Transverse colon (tissue), 4 donors: ENCODE results near the gene KRT33B. TPM values are rescaled to one million over a fixed set of nuclear protein-coding genes. Genes with fewer than 3 reads are reported as not detected.
"Not testable (repeated sequence)": the region's sequence is repeated elsewhere in the genome, so short reads cannot be mapped to it uniquely, and the experiment has no call there.

Experiments used
- DNase-seq: peaks from one replicate; pipeline ENCODE4 v3.0.0-alpha.2; 2019
- H3K27ac ChIP-seq, 4 donors: fragments of 200-600 bp; sonication (generic); 2 replicates each; pipeline ENCODE4 v1.5.1; 2016 to 2018; ENCODE audit warnings: inconsistent platforms in 4 of 4
- H3K27me3 ChIP-seq: fragments of 200-600 bp; sonication (generic); 2 replicates; pipeline ENCODE4 v1.5.1; 2017; ENCODE audit warnings: inconsistent platforms
- H3K36me3 ChIP-seq, 4 donors: fragments of 200-600 bp; sonication (generic); 2 replicates each; pipeline ENCODE4 v1.5.1; 2017 to 2019; ENCODE audit warnings: inconsistent platforms in 4 of 4
- H3K4me1 ChIP-seq, 4 donors: fragments of 200-600 bp; sonication (generic); 2 replicates each; pipeline ENCODE4 v1.5.1; 2017 to 2020; ENCODE audit warnings: inconsistent platforms in 4 of 4
- H3K4me3 ChIP-seq, 4 donors: fragments of 200-600 bp; sonication (generic); 1 replicate in 1 of 4; 2 replicates in 3 of 4; pipeline versions ENCODE4 v1.5.1 to v1.6.1; 2017 to 2019; ENCODE audit warnings: inconsistent platforms in 4 of 4
- H3K9me3 ChIP-seq, 2 donors: fragments of 200-600 bp; sonication (generic); 2 replicates each; pipeline ENCODE4 v1.5.1; 2017 to 2019; ENCODE audit warnings: inconsistent platforms in 2 of 2
- EP300 ChIP-seq: sonication (generic); formaldehyde crosslinking; IDR thresholded peaks from one replicate; pipeline ENCODE4 v1.6.1; 2017; ENCODE audit warnings: antibody characterized with exemption, low read depth
- POLR2A ChIP-seq: fragments of 450-650 bp; IDR thresholded peaks from one replicate; pipeline ENCODE4 v1.6.1; 2016; ENCODE audit warnings: antibody characterized with exemption, mild to moderate bottlenecking, moderate library complexity
- POLR2AphosphoS5 ChIP-seq, 3 donors: sonication (generic); formaldehyde crosslinking; IDR thresholded peaks; one replicate each; pipeline ENCODE4 v1.6.1; 2016; ENCODE audit warnings: antibody characterized with exemption in 3 of 3
- WGBS, 2 donors: methylation state at CpG; one replicate each; pipeline ENCODE4 v1.1.5; 2018; ENCODE audit warnings: low coverage in 1 of 2; 5-methylcytosine and 5-hydroxymethylcytosine counted together
- in situ Hi-C, 4 donors: fragments of 200-750 bp; cut with MboI; loops; one replicate each; pipeline versions ENCODE4 v1.15.0 to v1.15.1; 2017; ENCODE audit warnings: low sequenced_read_pairs in 3 of 4, low pct_ligation_motif_present in 1 of 4, low pct_unique_long_range_greater_than_20kb in 1 of 4
- intact Hi-C: fragments of 100-400 bp; cut with DNase I; formaldehyde crosslinking; loops from one replicate; pipeline ENCODE4 v1.15.1; 2023; ENCODE audit warnings: low total_unique reads
- total RNA-seq, 4 donors: library from RNA; depleted of rRNA; stranded (reverse); fragments of >200 nt; gene quantifications; one replicate each; pipeline ENCODE4 v1.1.0, GENCODE V29; 2016
- TF ChIP-seq, protein P1 (sequence below), 5 experiments: fragments of 200-600 bp in 3 of 5; fragments of 450-650 bp in 2 of 5; sonication (generic) in 3 of 5; IDR thresholded peaks; 1 replicate in 2 of 5; 2 replicates in 3 of 5; pipeline ENCODE4 v1.5.1; 2016 to 2017; ENCODE audit warnings: antibody characterized with exemption in 5 of 5, inconsistent platforms in 3 of 5, mild to moderate bottlenecking in 2 of 5, moderate library complexity in 1 of 5

The KRT33B gene
- total RNA-seq, 4 donors from 2014 or later, result not detected

DNA sequence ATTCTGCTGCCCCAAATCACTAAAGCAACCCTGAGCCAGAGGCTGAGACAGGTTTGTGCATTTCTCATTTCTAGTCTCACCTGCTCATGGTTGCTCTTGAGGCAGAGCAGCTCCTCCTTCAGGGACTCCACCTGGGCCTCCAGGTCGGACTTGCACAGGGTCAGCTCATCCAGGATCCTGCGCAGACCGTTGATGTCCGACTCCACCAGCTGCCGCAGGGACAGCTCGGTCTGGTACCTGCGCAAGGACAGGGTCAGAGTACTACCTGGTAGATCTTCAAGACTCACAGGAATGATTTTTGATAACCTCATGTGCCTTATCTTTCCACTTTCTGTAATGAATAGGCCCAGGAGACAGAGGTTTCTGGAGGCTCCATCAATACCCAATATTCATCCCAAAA lies 26.7 kb upstream of the KRT33B start:
- no peak for DNase-seq
- WGBS, 2 donors, result 91 to 96% methylated on average over 4 to 7 of the region's 7 CpGs
- TF ChIP-seq POLR2AphosphoS5 (IDR thresholded peaks at IDR 0.05) (no peak), POLR2A (no peak), EP300 (no peak)
- TF ChIP-seq, protein P1, sequence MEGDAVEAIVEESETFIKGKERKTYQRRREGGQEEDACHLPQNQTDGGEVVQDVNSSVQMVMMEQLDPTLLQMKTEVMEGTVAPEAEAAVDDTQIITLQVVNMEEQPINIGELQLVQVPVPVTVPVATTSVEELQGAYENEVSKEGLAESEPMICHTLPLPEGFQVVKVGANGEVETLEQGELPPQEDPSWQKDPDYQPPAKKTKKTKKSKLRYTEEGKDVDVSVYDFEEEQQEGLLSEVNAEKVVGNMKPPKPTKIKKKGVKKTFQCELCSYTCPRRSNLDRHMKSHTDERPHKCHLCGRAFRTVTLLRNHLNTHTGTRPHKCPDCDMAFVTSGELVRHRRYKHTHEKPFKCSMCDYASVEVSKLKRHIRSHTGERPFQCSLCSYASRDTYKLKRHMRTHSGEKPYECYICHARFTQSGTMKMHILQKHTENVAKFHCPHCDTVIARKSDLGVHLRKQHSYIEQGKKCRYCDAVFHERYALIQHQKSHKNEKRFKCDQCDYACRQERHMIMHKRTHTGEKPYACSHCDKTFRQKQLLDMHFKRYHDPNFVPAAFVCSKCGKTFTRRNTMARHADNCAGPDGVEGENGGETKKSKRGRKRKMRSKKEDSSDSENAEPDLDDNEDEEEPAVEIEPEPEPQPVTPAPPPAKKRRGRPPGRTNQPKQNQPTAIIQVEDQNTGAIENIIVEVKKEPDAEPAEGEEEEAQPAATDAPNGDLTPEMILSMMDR (IDR thresholded peaks at IDR 0.05), result no peak
- H3K27me3 ChIP-seq, result peaks cover 5% of the 10 kb centered on the region
- in situ Hi-C loops (no loop called here), intact Hi-C loops (no loop called here)
- no peak overlapping the region for H3K27ac ChIP-seq
- no peaks in the 10 kb centered on the region for H3K4me1 ChIP-seq
- H3K36me3 ChIP-seq, result no peaks in the 10 kb centered on the region
- H3K9me3 ChIP-seq, result no peaks in the 10 kb centered on the region
- H3K4me3 ChIP-seq, result no peak overlapping the region

DNA sequence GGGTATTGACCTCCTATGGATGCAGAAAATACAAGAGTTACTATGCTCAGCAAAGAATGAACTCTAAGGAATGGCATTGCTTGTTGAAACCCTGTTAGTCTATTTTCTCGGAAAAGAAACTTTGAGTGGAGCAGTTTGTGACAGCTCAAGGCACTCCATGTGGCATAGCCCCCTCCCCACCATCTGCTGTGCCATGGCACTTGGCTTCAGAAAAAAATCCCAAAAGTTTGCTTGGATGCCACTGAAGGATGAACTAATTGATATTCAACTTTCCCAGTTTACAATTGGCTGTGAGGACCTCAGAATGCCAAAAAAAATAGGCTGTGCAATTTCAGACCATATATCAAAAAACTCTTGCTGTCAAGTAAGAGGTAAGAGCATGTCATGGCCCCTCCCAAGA lies 26.0 kb upstream of the KRT33B start:
- no peaks in the 10 kb centered on the region for H3K9me3 ChIP-seq
- TF ChIP-seq POLR2A, result no peak
- TF ChIP-seq, protein P1 (IDR thresholded peaks at IDR 0.05), result no peak
- in situ Hi-C loops, result no loop called here
- no peaks in the 10 kb centered on the region for H3K4me1 ChIP-seq
- H3K27ac ChIP-seq, result no peak overlapping the region
- no peak for DNase-seq
- no peaks in the 10 kb centered on the region for H3K36me3 ChIP-seq
- intact Hi-C loops, result no loop called here
- WGBS, 2 donors, result 89% methylated on average over 1 of the region's 1 CpG; no CpG with 5 or more reads in 1 of the 2 donors
- H3K4me3 ChIP-seq, result no peak overlapping the region
- peaks cover 10% of the 10 kb centered on the region for H3K27me3 ChIP-seq

DNA sequence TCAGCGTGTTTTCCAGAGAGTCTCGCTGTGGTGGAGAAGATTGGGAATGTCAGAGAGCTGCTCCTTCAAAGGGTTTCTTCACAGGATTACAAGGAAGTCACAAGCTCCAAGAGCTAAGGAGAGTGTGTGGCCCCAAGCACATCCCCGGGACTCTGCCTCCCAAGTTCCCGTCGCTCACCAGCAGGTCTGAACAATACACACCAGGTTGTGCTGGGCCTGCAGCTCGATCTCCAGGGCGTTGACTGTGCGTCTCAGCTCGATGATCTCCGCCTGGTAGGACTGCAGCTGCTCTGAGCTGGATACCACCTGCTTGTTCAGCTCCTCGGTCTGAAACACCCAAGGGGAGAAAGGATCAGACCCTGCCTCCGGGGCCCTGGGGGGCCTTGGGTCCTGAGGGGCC lies 25.4 kb upstream of the KRT33B start:
- H3K4me1 ChIP-seq, H3K4me3 ChIP-seq, H3K9me3 ChIP-seq, intact Hi-C loops, H3K36me3 ChIP-seq, in situ Hi-C loops, H3K27ac ChIP-seq, DNase-seq: not testable (repeated sequence)
- H3K27me3 ChIP-seq, result peaks cover 15% of the 10 kb centered on the region
- WGBS, 2 donors, result 68% methylated on average over 9 of the region's 12 CpGs; no CpG with 5 or more reads in 1 of the 2 donors

DNA sequence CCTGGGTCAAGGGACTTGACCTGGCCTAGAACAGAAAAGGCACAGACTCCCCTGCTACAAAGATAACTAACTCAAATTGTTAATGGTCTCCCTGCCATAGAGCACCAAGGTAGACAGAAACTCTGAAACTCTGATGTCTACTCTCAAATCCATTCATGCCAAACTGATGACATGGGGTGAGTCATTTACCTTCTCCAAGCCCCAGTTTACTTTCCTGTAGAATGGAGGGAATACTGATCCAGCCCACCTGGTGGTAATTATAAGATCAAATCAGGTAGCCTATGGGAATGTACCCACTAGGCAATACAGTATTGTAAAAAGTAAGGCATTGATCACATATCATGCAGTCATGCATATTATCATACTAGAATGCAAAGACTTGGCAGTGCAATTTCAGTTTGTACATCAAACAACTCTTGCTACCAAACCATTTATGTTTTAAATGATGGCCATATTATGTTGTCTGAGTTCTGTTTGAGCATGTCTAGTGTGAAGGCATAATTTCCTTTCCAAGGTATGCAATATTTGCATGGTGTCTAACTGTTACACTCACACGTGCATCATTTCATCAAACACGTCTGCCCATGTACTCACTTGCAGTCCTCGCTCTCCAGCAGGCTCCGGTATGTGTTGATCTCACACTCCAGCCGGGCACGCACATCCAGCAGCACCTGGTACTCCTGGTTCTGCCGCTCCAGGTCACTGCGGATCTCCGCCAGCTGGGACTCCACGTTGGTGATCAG lies 24.8 kb upstream of the KRT33B start:
- Histone ChIP-seq H3K27me3 (peaks cover 19% of the 10 kb centered on the region), H3K9me3 (no peaks in the 10 kb centered on the region), H3K4me1 (no peaks in the 10 kb centered on the region), H3K27ac (no peak overlapping the region), H3K36me3 (no peaks in the 10 kb centered on the region), H3K4me3 (no peak overlapping the region)
- TF ChIP-seq POLR2AphosphoS5 (IDR thresholded peaks at IDR 0.05) (no peak), POLR2A (no peak), EP300 (no peak)
- TF ChIP-seq, protein P1 (IDR thresholded peaks at IDR 0.05), result no peak
- WGBS, 2 donors, result 80 to 93% methylated on average over 1 to 10 of the region's 10 CpGs
- in situ Hi-C loops (no loop called here), intact Hi-C loops (no loop called here)
- no peak for DNase-seq

DNA sequence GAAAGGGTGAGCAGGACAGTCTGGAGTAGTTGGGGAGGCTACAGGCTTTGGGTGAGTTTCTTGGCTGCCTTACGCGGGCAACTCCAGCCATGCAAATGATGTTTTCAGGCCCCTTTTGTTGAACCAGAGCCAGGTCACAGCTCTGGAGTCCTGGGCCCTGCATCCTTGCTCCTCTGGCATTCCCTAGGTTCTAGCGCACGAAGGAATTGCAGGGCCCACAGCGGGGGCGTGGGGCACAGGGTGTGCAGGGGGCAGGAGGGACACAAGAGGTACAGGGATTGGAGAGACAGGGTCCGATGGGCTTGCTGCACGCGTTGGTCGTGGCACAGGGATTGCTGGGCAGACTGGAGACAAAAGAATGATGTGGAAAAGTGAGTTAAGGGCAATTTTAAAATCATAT lies 24.2 kb upstream of the KRT33B start:
- peaks cover 19% of the 10 kb centered on the region for H3K27me3 ChIP-seq
- DNase-seq, result no peak
- no peak overlapping the region for H3K27ac ChIP-seq
- intact Hi-C loops, result no loop called here
- TF ChIP-seq POLR2A (no peak), POLR2AphosphoS5 (IDR thresholded peaks at IDR 0.05) (no peak), EP300 (no peak)
- TF ChIP-seq, protein P1 (IDR thresholded peaks at IDR 0.05), result no peak
- no peak overlapping the region for H3K4me3 ChIP-seq
- 86 to 91% methylated on average over 10 of the region's 10 CpGs for WGBS, 2 donors
- in situ Hi-C loops, result no loop called here
- no peaks in the 10 kb centered on the region for H3K4me1 ChIP-seq
- H3K9me3 ChIP-seq, result no peaks in the 10 kb centered on the region
- no peaks in the 10 kb centered on the region for H3K36me3 ChIP-seq
